Measurements from ENCODE around the gene MBL2. TPM values are rescaled to one million over a fixed set of nuclear protein-coding genes. Genes with fewer than 3 reads are reported as not detected.

MBL2 gene
- polyA plus RNA-seq (2012; ENCODE audit: insufficient read depth, insufficient read length): not detected

DNA sequence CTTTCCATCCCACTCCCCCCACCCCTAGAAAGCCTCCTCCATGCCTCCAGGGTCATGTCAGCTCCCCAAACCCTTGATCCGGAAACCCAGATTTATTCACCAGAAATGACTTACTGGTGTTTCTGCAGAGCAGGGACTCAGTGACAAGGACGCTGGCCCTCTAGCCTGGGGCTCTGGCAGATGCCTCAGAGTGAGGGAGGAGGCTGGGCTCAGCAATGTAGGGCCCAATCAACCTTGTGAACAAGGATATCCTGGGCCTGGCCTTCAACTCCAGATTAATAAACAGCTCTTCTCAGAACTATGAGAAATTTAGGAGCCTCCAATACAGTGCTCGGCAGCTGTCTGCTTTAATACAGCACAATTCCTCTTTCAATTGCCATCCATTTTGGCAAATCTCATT is at the start of gene MBL2:
Gene MBL2, minus strand, starts transcription at position 162 of the 400 bp plus-strand sequence. CDS start 1,149 bp downstream, outside the sequence.
- H3K4me3 ChIP-seq (ENCODE audit: low read length): no peak within 1 kb of the TSS
- DNase-seq (ENCODE audit: low read depth, low spot score): no peak

- no peak for DNase-seq (ENCODE audit: low read depth, low spot score)
- no peak overlapping the region for H3K4me3 ChIP-seq (ENCODE audit: low read length)
Measured at GRCh38 chr10:52820309-52820708, 47.7 kb upstream of the MBL2 start.

DNA sequence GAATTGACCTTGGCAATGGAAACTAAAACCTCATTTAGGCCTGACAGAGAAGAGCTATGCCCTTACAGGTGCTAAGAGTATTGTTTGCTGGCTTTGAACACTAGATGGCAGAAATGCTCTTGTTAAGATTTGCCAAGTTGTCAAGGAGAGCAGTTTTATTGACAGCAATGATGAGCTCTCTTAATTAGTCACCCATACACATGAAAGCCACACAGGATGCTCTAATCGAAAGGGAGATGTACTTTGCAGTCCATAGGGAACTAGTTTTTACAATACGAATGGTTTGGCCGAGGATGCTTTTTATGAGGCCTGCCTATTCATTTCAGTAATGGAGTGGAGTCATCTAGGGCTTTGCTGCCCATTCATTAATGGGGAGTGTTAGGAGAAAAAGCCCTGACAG is 45.4 kb upstream of the MBL2 start:
- H3K4me3 ChIP-seq (ENCODE audit: low read length): no peak overlapping the region
- DNase-seq (ENCODE audit: low read depth, low spot score): peak; percentile 76

DNA sequence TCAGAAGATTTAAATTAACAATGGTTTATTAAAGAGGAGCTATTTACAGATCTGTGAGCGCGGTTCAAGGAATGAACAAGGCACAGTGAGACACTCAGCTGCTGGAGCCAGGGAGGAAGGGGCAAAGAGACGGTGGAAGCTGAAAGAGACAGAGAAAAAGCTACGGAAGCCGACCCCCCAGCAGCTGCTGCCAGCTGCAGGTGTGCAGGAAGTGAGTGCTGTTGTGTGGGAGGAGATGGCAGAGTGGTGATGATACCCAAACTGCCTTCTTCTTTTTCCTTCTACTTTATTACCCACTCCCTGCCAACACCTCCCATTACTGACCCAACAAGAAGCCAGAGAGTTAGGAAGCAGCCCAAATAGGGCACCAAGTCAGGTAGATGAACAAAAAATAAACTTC is 41.9 kb upstream of the MBL2 start:
- H3K4me3 ChIP-seq (ENCODE audit: low read length): peak overlapping the region; percentile 2
- peak; percentile 88 for DNase-seq (ENCODE audit: low read depth, low spot score)

DNA sequence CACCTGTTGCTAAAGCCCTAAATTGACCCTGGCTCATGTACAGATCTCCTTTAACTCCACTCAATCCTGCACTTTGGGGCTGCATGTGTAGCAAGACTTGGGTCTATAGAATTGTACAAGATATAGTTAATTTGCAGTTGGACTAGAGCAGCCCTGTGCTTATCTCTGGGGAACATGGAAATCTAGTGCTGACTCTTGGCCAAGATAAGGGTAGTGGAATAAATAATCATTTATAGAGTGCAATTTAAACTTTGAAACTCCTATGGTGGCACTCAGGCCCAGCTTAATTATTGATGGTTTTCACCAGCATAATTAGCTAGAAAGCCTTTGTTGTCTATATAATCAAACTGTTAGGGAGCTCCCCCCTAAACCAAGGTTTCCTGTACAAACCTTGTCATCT is 39.2 kb upstream of the MBL2 start:
- DNase-seq (ENCODE audit: low read depth, low spot score): no peak
- H3K4me3 ChIP-seq (ENCODE audit: low read length): no peak overlapping the region

GRCh38 chr10:52810761-52811160 is 38.2 kb upstream of the MBL2 start:
- DNase-seq (ENCODE audit: low read depth, low spot score): no peak
- no peak overlapping the region for H3K4me3 ChIP-seq (ENCODE audit: low read length)

DNA sequence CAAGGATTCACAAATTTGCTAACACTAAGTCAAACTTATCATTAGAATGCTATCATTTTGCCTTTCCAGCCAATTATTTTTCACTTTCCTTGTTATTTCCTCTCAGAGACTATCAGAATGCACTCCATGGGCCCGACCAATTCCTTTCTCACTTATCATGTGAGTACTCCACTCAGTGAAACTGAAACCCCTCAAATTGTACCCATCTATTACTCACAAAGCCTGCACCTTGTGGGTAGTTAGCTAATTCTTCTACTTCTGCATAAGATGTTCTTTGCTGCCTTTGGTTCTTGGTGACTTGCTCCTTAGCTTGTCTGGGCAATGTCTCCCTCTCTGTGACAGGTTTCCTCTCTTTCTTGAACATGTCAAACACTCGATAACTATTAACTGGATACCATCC is 35.2 kb upstream of the MBL2 start:
- H3K4me3 ChIP-seq (ENCODE audit: low read length): no peak overlapping the region
- no peak for DNase-seq (ENCODE audit: low read depth, low spot score)

GRCh38 chr10:52805414-52806285 is 33.1 kb upstream of the MBL2 start:
- H3K4me3 ChIP-seq (ENCODE audit: low read length): no peak overlapping the region
- no peak for DNase-seq (ENCODE audit: low read depth, low spot score)

- H3K4me3 ChIP-seq (ENCODE audit: low read length): no peak overlapping the region
- no peak for DNase-seq (ENCODE audit: low read depth, low spot score)
Measured at GRCh38 chr10:52801947-52802346, 29.4 kb upstream of the MBL2 start.

DNA sequence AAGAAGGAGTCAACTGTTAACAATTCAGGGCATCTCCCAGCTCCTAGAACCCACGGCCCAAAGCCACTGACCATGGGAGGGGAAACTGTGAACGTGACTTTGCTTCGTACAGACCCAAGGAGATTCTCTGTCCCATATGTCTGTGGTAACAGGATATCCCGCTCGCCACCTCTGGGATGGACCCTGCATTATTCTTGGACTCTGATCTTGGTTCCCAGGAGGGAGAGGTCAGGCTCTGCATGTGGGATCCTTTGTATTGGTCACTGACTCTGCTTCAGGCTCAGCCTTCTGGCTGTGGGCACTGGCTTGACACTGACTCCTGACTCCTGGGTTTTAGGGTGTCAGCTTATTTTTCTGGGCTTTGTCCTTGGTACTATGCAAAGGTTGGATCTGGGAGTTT is 13.5 kb upstream of the MBL2 start:
- DNase-seq (ENCODE audit: low read depth, low spot score): no peak
- H3K4me3 ChIP-seq (ENCODE audit: low read length): no peak overlapping the region

DNA sequence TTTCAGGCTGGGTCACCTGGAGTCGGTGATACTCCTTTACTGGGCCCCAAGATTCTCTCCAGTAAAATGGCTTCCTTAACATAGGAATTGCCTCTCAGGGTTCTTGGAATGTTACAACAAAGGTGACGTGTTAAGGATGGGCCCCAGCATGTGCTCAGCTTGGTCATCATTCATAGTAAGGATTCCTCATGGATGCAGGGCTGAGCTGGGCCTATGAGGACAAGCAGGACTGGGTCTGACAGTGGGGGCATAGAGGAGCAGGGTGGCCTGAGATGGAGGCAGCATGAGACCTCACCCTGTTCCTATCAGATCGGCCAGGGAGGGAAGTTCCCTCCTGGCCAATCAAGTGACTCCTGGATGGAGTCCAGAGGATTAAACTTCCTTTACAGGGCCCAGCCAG is 12.8 kb upstream of the MBL2 start:
- H3K4me3 ChIP-seq (ENCODE audit: low read length): no peak overlapping the region
- DNase-seq (ENCODE audit: low read depth, low spot score): no peak

- DNase-seq (ENCODE audit: low read depth, low spot score): no peak
- H3K4me3 ChIP-seq (ENCODE audit: low read length): no peak overlapping the region
Measured at GRCh38 chr10:52783726-52784125, 11.1 kb upstream of the MBL2 start.

GRCh38 chr10:52782554-52782953 is 10.0 kb upstream of the MBL2 start:
- no peak overlapping the region for H3K4me3 ChIP-seq (ENCODE audit: low read length)
- DNase-seq (ENCODE audit: low read depth, low spot score): no peak

DNA sequence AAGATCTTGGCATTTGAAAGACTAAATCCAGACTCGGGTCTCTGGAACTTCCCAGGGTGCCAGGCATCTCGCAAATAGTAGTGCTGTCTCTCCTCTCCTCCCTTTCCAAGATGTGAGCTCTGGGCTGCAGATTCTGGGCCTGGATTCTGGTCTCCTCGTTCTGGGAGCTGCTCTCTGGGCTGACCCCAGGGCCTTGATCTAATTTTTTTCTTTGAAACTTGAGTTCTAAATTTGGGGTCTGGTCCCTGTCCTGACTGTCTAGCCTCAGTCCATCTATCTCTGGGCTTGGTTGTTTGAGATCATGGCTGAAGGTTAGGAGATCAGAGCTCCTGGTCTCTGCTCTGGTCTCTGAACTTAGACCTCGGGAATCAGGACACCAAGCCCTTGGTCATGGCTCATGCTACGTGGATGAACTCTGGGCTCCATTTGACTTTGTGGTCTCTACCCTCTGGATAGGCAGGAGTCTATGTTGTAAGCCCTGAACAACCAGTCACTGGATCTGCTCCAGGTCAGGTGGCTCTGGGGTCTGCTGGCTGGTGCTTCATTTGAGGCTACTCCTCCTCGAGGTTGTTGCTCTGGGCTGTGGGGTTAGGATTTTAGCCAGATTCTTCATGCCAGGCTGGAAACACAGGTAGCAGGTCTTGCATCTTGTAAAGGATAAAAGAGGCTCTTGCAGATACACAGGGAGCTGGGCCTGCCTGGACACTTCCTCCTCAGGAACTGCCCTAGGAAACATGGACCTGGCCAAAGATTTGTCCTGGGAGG is 8.0 kb upstream of the MBL2 start:
- DNase-seq (ENCODE audit: low read depth, low spot score): no peak

GRCh38 chr10:52779541-52780390 is 7.2 kb upstream of the MBL2 start:
- peak; percentile 55 for DNase-seq (ENCODE audit: low read depth, low spot score)
- H3K4me3 ChIP-seq (ENCODE audit: low read length): no peak overlapping the region

More for the DNA sequence above, 8.0 kb upstream of the MBL2 start:
- no peak overlapping the region for H3K4me3 ChIP-seq (ENCODE audit: low read length)

- DNase-seq (ENCODE audit: low read depth, low spot score): peak; percentile 24
Measured at GRCh38 chr10:52778511-52779392, 6.2 kb upstream of the MBL2 start.

GRCh38 chr10:52777414-52777813 is 4.8 kb upstream of the MBL2 start:
- no peak for DNase-seq (ENCODE audit: low read depth, low spot score)
- no peak overlapping the region for H3K4me3 ChIP-seq (ENCODE audit: low read length)

More at GRCh38 chr10:52778511-52779392, 6.2 kb upstream of the MBL2 start:
- no peak overlapping the region for H3K4me3 ChIP-seq (ENCODE audit: low read length)

GRCh38 chr10:52776471-52776903 is 3.9 kb upstream of the MBL2 start:
- no peak for DNase-seq (ENCODE audit: low read depth, low spot score)
- no peak overlapping the region for H3K4me3 ChIP-seq (ENCODE audit: low read length)

All from Jurkat, Clone E6-1 (cell line).